Mucosa of rectum (tissue), 2 donors: ENCODE measurements around the gene ITLN2.
"Not testable (repeated sequence)": the region's sequence is repeated elsewhere in the genome, so short reads cannot be mapped to it uniquely, and the experiment has no call there.

Source experiments
- H3K27ac ChIP-seq, 2 donors: one replicate each; pipeline ENCODE4 v1.7.0; 2013; ENCODE audit warnings: inconsistent platforms in 2 of 2, low read depth in 2 of 2, low read length in 2 of 2
- H3K27me3 ChIP-seq, 2 donors: one replicate each; pipeline ENCODE4 v1.7.0; 2013; ENCODE audit warnings: low read length in 2 of 2; ENCODE audit not compliant: control insufficient read depth in 2 of 2, insufficient read depth in 2 of 2
- H3K36me3 ChIP-seq, 2 donors: one replicate each; pipeline ENCODE4 v1.7.0; 2013; ENCODE audit warnings: low read length in 2 of 2; ENCODE audit not compliant: control insufficient read depth in 2 of 2, insufficient read depth in 2 of 2
- H3K4me1 ChIP-seq, 2 donors: one replicate each; pipeline ENCODE4 v1.7.0; 2013; ENCODE audit warnings: low read length in 2 of 2, mild to moderate bottlenecking in 1 of 2; ENCODE audit not compliant: control insufficient read depth in 2 of 2, insufficient read depth in 2 of 2
- H3K4me3 ChIP-seq, 2 donors: one replicate each; pipeline ENCODE4 v1.7.0; 2013; ENCODE audit warnings: low read length in 2 of 2
- H3K9ac ChIP-seq, 2 donors: one replicate each; pipeline ENCODE4 v1.7.0; 2013; ENCODE audit warnings: low read length in 2 of 2, low read depth in 1 of 2, mild to moderate bottlenecking in 1 of 2
- H3K9me3 ChIP-seq, 2 donors: one replicate each; pipeline ENCODE4 v1.7.0; 2013; ENCODE audit warnings: low read length in 2 of 2; ENCODE audit not compliant: control insufficient read depth in 2 of 2
- donor health status: healthy.
- donor health status: Normal muscosa, but diverticular disease.

ITLN2 gene

GRCh38 chr1:160942926-160943325 lies 11.7 kb downstream of the ITLN2 start:
- Histone ChIP-seq H3K27me3 (no peaks in the 10 kb centered on the region), H3K4me3 (no peak overlapping the region), H3K9me3 (no peaks in the 10 kb centered on the region), H3K9ac (no peak overlapping the region), H3K4me1 (peaks cover 0 to 3% of the 10 kb centered on the region in 2 donors), H3K27ac (no peak overlapping the region), H3K36me3 (no peaks in the 10 kb centered on the region)

- not testable (repeated sequence) for H3K36me3 ChIP-seq, H3K27me3 ChIP-seq
These were observed 17.9 kb downstream of the ITLN2 start for GRCh38 chr1:160936666-160937065.

GRCh38 chr1:160935527-160936258 lies 18.9 kb downstream of the ITLN2 start:
- Histone ChIP-seq H3K27ac (no peak overlapping the region), H3K4me1 (no peaks in the 10 kb centered on the region), H3K27me3 (no peaks in the 10 kb centered on the region), H3K36me3 (no peaks in the 10 kb centered on the region), H3K4me3 (no peak overlapping the region), H3K9me3 (no peaks in the 10 kb centered on the region), H3K9ac (no peak overlapping the region)

More at GRCh38 chr1:160936666-160937065, 17.9 kb downstream of the ITLN2 start:
- H3K27ac ChIP-seq, H3K4me3 ChIP-seq, H3K4me1 ChIP-seq, H3K9me3 ChIP-seq, H3K9ac ChIP-seq: not testable (repeated sequence)

GRCh38 chr1:160933305-160933704 lies 21.3 kb downstream of the ITLN2 start:
- H3K27me3 ChIP-seq, H3K9me3 ChIP-seq, H3K4me3 ChIP-seq, H3K27ac ChIP-seq, H3K36me3 ChIP-seq, H3K4me1 ChIP-seq, H3K9ac ChIP-seq: not testable (repeated sequence)

- no peak overlapping the region for H3K27ac ChIP-seq
- H3K9ac ChIP-seq: no peak overlapping the region
- H3K27me3 ChIP-seq: no peaks in the 10 kb centered on the region
- no peaks in the 10 kb centered on the region for H3K36me3 ChIP-seq
- H3K4me1 ChIP-seq: no peaks in the 10 kb centered on the region
- H3K9me3 ChIP-seq: peaks cover 0 to 4% of the 10 kb centered on the region in 2 donors
- no peak overlapping the region for H3K4me3 ChIP-seq
These were observed 28.9 kb downstream of the ITLN2 start for GRCh38 chr1:160925652-160926244.

- no peaks in the 10 kb centered on the region for H3K36me3 ChIP-seq
- no peak overlapping the region for H3K9ac ChIP-seq
- H3K4me1 ChIP-seq: no peaks in the 10 kb centered on the region
- no peak overlapping the region for H3K4me3 ChIP-seq
- H3K27me3 ChIP-seq: no peaks in the 10 kb centered on the region
- H3K27ac ChIP-seq: no peak overlapping the region
- peaks cover 0 to 4% of the 10 kb centered on the region in 2 donors for H3K9me3 ChIP-seq
These were observed 29.6 kb downstream of the ITLN2 start for GRCh38 chr1:160924791-160925651.

- Histone ChIP-seq H3K27me3 (peaks cover 0 to 2% of the 10 kb centered on the region in 2 donors), H3K36me3 (no peaks in the 10 kb centered on the region), H3K27ac (no peak overlapping the region), H3K9me3 (no peaks in the 10 kb centered on the region), H3K4me3 (no peak overlapping the region), H3K9ac (no peak overlapping the region), H3K4me1 (no peaks in the 10 kb centered on the region)
These were observed 37.9 kb downstream of the ITLN2 start for GRCh38 chr1:160916666-160917065.

- not testable (repeated sequence) for H3K36me3 ChIP-seq, H3K27me3 ChIP-seq, H3K27ac ChIP-seq, H3K4me3 ChIP-seq, H3K9me3 ChIP-seq, H3K4me1 ChIP-seq, H3K9ac ChIP-seq
These were observed 41.4 kb downstream of the ITLN2 start for GRCh38 chr1:160913229-160913628.

GRCh38 chr1:160911925-160912324 lies 42.7 kb downstream of the ITLN2 start:
- Histone ChIP-seq H3K4me3 (no peak overlapping the region), H3K4me1 (no peaks in the 10 kb centered on the region), H3K36me3 (no peaks in the 10 kb centered on the region), H3K9me3 (no peaks in the 10 kb centered on the region), H3K27me3 (peaks cover 0 to 2% of the 10 kb centered on the region in 2 donors), H3K9ac (no peak overlapping the region), H3K27ac (no peak overlapping the region)

- no peak overlapping the region for H3K4me3 ChIP-seq
- no peaks in the 10 kb centered on the region for H3K9me3 ChIP-seq
- H3K27me3 ChIP-seq: peaks cover 0 to 2% of the 10 kb centered on the region in 2 donors
- H3K27ac ChIP-seq: no peak overlapping the region
- H3K9ac ChIP-seq: no peak overlapping the region
- H3K36me3 ChIP-seq: no peaks in the 10 kb centered on the region
- no peaks in the 10 kb centered on the region for H3K4me1 ChIP-seq
These were observed 43.2 kb downstream of the ITLN2 start for GRCh38 chr1:160911441-160911840.
